SK-N-SH (cell line): ENCODE measurements around the gene VPS52.

Source experiments
- CTCF ChIP-seq: fragments of 200-600 bp; sonication (generic); IDR thresholded peaks from 2 replicates; pipeline ENCODE4 v1.6.1; 2017; ENCODE audit warnings: antibody characterized with exemption, mild to moderate bottlenecking, moderate library complexity
- EZH2phosphoT487 ChIP-seq: fragments of 200-600 bp; sonication (generic); IDR thresholded peaks from 2 replicates; pipeline ENCODE4 v1.6.1; 2017; ENCODE audit warnings: low read depth, mixed run types, mild to moderate bottlenecking, antibody characterized with exemption, moderate library complexity, borderline replicate concordance
- FOSL2 ChIP-seq: IDR thresholded peaks from 2 replicates; pipeline ENCODE4 v1.4.0; 2012; ENCODE audit warnings: low read depth, mild to moderate bottlenecking, moderate library complexity, borderline replicate concordance
- RFX5 ChIP-seq: IDR thresholded peaks from 2 replicates; pipeline ENCODE4 v1.6.1; 2012; ENCODE audit warnings: mild to moderate bottlenecking, improper control_type of control experiment, low read length

GRCh38 chr6:33294086-33294823, 22.6 kb upstream of the VPS52 start:
- TF ChIP-seq CTCF = no peak
- no peak for TF ChIP-seq EZH2phosphoT487
- TF ChIP-seq RFX5 = no peak
- no peak for TF ChIP-seq FOSL2
